Activated CD8-positive, alpha-beta memory T cell treated with anti-CD3 and anti-CD28 coated beads for 48 hours (primary cell): ENCODE data around the gene ARL6IP4.
"Not testable (repeated sequence)": the region's sequence is repeated elsewhere in the genome, so short reads cannot be mapped to it uniquely, and the experiment has no call there.

ENCODE experiments used
- DNase-seq, 3 experiments: peaks; one replicate each; pipeline ENCODE4 v3.0.0-alpha.2; 2020; ENCODE audit warnings: low read depth in 2 of 3, low spot score in 2 of 3

Gene ARL6IP4

DNA sequence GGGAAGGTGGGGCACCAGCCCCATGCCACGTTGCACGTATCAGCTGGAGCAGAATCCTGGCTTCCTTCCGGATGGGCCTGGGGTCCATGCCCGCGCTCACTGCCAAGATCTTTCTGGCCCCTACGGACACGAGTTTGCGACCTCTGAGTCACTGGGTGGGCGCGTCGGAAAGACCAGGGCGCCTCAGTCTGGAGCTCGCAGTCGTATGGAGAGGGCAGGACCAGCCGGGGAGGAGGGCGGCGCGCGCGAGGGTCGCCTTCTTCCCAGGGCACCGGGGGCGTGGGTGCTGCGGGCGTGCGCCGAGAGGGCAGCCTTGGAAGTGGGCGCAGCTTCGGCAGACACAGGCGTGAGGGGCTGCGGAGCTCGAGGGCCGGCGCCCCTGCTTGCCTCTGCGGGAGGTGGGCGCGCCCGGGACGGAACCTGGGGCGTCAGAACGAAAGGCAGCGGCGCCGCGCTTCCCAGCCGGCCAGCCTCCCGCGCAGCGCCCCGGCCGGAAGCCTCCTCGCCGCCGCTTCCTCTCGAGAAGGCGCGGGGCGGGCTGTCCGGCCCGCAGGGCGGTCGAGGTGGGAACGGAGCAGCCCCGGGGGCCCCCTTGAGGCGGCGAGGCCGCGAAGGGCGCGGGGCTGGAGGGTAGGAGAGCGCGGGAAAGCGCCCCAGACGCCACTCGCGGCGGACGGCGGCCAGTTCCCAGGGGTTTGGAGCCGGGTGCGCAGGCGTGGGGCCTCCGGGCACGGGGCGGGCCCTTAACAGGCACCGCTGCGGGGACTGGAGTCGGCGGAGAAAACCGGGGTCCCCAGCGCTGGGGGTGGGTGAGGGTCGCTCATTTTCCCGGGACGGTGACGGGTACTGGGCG is at the start of gene ARL6IP4:
Gene ARL6IP4, plus strand, starts transcription at position 499 of the 853 bp plus-strand sequence. CDS start 459 bp downstream, outside the sequence.
- peak in 2 of 3 experiments; percentile 55 to 59 for DNase-seq

GRCh38 chr12:122932207-122932606 is 48.3 kb upstream of the ARL6IP4 start:
- no peak for DNase-seq

- no peak for DNase-seq
These were observed 45.8 kb upstream of the ARL6IP4 start for GRCh38 chr12:122934722-122935121.

DNA sequence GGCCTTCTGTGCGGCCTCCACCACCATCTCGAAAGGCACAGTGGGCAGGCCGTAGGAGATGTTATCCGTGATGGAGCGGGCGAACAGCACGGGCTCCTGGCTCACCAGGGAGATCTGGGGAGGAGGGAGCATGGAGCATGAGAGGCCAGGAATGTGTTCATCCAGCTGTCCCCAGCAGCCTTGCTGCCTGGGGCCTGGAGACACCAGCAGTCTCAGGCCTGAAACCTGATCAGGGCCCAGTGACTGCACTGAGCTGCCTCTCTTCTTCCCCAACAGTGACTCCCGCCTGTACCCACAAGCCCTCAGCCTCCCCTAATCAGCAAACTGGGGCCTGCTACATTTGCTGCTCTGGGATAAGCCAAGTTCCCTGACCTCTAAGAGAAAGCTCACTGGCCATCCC is 45.2 kb upstream of the ARL6IP4 start:
- no peak for DNase-seq

GRCh38 chr12:122937622-122938091 is 42.8 kb upstream of the ARL6IP4 start:
- DNase-seq: no peak

- no peak for DNase-seq
These were observed 41.4 kb upstream of the ARL6IP4 start for GRCh38 chr12:122939125-122939524.

DNA sequence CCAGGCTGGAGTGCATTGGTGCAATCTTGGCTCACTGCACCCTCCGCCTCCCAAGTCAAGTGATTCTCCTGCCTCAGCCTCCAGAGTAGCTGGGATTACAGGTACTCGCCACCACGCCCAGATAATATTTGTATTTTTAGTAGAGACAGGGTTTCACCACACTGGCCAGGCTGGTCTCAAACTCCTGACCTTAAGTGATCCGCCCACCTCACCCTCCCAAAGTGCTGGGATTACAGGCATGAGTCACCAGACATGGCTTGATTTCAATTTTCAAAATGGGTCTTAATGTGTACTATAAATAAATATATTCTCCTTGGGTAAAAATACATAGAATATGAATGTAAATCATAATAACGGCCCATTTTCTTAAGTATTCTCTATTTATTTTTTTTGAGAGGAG is 39.1 kb upstream of the ARL6IP4 start:
- not testable (repeated sequence) for DNase-seq

DNA sequence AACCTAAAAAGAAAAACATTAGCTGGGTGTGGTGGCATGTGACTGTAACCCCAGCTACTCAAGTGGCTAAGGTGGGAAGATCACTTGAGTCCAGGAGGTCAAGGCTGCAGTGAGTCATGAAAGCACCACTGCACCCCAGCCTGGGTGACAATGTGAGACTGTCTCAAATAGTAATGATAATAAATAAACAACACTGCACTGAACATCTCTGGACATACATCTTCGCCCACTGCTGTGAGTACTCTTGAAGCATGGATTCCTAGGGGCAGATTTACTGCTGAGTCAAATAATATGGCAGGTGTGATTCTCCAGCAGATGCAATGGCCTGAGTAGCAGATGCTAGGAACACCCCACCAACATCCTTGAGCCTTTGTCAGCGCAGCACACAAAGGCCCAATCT is 37.8 kb upstream of the ARL6IP4 start:
- DNase-seq: no peak

DNA sequence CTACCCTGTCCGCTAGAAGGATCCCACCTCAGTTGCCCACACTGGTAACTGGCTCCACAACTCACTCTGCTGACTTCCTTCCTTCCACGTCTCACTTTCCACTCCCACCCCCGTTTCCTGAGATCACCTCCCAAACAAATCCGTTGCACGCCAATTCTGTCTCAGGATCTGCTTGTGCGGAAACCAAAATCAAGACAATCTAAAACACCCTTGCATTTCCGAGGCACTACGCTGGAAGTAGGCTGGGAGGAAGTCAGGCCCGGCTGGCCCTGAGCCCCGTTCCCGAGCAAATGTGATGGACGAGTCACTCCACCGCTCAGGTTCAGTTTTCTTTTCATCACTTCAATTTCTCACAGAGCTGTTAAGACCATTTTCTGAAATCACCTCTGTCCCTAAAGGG is 37.3 kb upstream of the ARL6IP4 start:
- DNase-seq: no peak

DNA sequence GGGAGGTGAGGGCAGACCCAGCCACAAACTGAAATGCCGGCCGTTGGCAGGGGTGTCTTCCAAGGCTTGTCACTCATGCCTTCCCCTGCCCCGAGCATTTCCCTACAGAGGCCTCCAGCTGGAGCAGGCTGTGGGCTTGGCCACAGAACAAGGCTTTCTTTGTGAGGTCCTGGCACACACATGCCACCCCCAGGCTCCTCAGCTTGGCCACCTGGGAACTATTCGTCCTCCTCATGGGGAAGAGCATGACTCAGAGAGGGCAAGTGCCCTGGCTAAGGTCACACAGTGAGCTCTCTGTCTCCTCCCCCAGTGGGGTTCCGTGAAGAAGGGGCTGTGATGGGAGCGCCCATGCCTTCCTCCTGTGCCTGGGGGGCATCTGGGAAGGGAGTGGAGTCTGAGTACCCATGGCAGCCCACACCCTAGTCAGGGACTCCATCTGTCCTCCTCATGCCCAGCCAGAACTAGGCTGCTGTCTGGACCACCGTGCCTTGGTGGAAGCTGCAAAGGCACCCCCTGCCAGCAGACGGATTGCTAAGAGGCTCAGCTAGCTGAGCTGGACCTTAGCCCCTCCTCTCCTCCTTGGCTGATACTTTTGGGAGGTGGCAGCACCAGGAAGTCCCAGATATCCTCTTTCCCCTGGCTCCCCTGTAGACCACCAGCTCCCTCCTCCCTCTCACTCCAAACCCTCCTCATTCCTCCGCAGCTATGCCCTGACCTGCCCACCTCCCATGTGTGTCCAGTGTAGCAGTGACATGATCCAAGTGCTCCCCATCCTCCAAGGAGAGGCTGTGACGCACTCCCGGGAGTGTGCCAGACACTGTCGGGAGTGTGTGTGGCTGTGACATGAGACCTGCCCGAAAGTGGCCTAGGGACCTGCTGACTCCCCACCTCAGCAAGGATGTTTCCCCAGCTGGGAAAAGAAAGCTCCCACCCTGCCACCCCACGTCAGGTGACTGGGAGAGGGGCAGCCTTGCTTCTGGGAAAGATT is 35.6 kb upstream of the ARL6IP4 start:
- DNase-seq: no peak

GRCh38 chr12:122946690-122947341 is 33.7 kb upstream of the ARL6IP4 start:
- DNase-seq: peak; percentile 71 to 74 (median 74)

- no peak for DNase-seq
These were observed 33.1 kb upstream of the ARL6IP4 start for GRCh38 chr12:122947352-122947792.

DNA sequence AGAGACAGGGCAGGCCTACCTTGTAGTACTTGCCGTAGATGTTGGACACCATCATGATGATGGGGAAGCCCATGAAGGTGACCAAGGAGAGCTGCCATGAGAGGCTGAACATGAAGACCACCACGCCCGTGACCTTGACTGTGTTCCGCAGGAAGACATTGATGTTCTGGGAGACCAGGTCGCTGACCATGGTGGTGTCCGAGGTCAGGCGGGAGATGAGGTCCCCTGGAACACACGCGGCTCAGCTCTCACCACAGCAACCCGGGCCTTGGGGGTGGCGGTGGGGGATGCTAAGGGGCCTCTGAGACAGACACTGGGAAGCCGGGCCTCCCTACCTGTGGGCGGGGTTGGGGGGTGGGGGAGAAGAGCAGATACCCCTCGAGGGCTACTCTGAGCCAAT is 31.9 kb upstream of the ARL6IP4 start:
- DNase-seq: no peak

GRCh38 chr12:122949405-122949804 is 31.1 kb upstream of the ARL6IP4 start:
- DNase-seq: no peak

DNA sequence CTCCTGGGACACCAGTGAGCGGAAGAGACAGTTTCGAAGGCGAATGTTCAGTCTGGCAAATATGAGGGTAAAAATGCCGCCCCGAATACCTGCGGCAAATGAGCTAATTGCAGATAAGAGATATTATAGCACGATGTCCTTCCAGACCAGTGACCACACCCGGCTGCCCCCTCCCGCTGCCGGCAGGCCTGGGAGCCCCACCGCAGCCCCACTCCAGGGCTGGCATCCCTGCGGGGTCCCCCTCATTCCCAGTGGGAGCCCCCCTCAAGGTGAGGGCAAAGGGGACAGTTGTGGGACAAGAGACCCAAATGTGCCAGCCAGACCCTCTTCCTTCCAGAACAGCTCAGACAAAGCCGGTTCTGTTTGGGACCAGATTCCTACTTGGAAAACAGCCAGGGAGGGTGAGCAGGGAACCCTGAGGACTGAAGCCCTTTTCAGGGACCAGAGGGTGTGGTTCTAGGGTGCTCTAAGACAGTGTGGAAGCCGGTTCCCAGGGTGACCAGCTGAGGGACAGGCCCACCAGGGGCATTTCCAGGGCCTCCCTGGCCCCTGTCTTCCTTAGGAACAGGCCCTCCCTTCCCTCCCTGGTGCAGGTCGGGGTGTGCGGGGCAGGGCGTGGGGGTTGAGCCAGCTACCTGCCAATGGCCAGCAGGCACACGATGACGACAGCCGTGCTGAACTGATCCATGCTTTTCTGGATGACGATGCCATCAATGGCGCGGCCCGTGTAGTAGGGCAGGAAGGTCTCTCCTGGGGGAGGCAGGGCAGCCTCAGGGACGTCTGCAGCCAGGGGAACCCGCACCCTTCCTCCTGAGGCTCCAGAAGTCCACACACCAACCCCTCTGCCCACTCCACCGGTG is 30.4 kb upstream of the ARL6IP4 start:
- no peak for DNase-seq

DNA sequence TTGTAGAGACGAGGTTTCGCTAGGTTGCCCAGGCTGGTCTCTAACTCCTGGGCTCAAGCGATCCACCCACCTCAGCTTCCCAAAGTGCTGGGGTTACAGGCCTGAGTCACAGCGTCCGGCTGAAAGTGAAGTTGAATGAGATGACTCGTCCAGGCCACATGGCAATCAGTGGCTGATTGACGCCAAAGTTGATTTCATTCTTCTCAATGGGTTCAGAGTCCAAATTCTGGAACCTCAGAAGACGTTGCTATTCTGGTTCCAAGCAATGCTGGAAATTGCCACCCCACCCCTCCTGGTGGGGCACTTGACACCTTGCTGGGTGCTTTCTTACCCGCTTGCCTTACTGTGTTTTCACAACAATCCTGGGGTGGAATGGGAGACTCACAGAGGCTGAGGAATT is 29.1 kb upstream of the ARL6IP4 start:
- DNase-seq: no peak

DNA sequence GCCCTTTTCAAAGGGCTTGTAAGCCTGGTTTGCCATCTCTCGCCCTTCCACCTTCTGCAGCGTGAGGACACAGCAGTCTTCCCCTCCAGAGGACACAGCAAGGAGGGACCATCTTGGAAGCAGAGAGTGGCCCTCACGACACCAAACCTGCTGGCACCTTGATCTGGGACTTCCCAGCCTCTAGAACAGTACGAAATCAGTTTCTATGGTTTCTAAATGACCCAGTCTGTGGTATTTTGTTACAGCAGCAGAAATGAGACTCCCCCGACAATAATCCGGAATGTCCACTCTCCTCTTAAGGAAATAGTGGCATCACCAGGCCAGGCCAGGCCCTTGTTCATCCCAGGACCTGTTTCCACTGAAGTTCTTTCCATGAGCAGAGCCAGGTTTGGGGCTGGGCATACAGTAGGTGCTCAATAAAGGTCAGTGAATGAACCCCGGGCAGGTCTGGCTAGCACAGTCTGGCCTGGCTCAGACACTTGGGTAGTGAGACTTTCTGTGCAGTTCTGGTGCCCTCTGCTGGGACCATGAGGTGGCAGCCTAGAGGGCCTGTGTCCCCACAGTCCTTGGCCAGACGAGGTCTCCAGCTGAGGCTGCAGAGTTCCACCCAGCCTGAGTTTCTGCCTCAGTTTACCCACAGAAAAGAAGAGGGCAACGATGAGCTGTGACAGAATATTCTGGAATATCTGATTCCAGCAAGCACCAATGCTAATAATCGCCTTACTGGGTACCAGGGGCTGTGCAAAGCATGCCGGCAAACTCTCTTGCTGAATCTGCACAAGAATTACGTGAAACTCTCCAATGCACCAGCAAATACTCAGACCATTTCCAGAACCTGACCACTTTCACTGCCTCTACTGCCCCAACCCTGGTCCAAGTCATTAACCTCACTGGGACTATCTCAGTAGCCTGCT is 28.2 kb upstream of the ARL6IP4 start:
- peak in 1 of 3 experiments; percentile 51 for DNase-seq

- no peak for DNase-seq
These were observed 25.3 kb upstream of the ARL6IP4 start for GRCh38 chr12:122955156-122955555.

DNA sequence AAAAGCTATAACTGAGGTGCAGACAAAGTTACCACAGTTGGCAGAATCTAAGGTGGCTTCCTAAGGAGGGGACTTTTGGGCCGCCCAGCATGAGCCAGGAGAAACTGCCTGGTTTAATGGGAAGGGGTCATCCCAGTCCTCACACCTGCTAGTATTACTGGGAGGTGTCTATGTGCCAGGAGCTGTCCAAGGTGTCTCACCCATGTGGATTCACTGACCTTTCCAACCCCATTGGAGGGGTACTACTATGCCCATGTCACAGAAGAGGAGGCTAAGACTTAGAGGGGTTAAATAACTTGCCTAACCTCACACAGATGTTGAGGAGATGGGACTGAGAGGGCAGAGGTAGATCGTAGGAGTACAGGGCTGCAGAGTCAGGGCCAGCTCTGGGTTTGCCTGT is 24.4 kb upstream of the ARL6IP4 start:
- DNase-seq: no peak
